K562 (cell line): ENCODE data around the gene HDC. TPM values are rescaled to one million over a fixed set of nuclear protein-coding genes. Genes with fewer than 3 reads are reported as not detected.

Experiments
- ATF3 ChIP-seq, 2 experiments: fragments of 450-650 bp in 1 of 2; sonication (generic) in 1 of 2; formaldehyde crosslinking in 1 of 2; IDR thresholded peaks in 1 of 2; conservative IDR thresholded peaks in 1 of 2; 2 replicates each; pipeline versions ENCODE4 v1.6.1 to v1.8.1; 2016 to 2023; ENCODE audit warnings: mild to moderate bottlenecking in 2 of 2, moderate library complexity in 2 of 2, inconsistent platforms in 1 of 2, missing genetic modification reagents in 1 of 2
- BRCA1 ChIP-seq, 2 experiments: fragments of 450-650 bp in 1 of 2; sonication (generic) in 1 of 2; formaldehyde crosslinking in 1 of 2; IDR thresholded peaks; 2 replicates each; pipeline versions ENCODE4 v1.5.0 to v1.6.1; 2017 to 2020; ENCODE audit warnings: mild to moderate bottlenecking in 1 of 2, missing genetic modification reagents in 1 of 2
- BRD4 ChIP-seq: fragments of 200-600 bp; sonication (generic); IDR thresholded peaks from 2 replicates; pipeline ENCODE4 v1.6.1; 2017; ENCODE audit warnings: inconsistent platforms
- CEBPZ ChIP-seq: fragments of 150-350 bp; IDR thresholded peaks from 2 replicates; pipeline ENCODE4 v1.6.1; 2014; ENCODE audit warnings: low read depth, mild to moderate bottlenecking, low read length, borderline replicate concordance
- CREBBP ChIP-seq: IDR thresholded peaks from one replicate; pipeline ENCODE4 v1.6.1; 2012; ENCODE audit warnings: low read depth, mild to moderate bottlenecking, control low read depth, inconsistent platforms, low read length
- ESRRB ChIP-seq: fragments of 250-450 bp; sonication (Bioruptor Pico); IDR thresholded peaks from 2 replicates; pipeline ENCODE4 v1.5.0; 2020; ENCODE audit warnings: mild to moderate bottlenecking, moderate library complexity, borderline replicate concordance
- LCOR ChIP-seq: sonication (generic); formaldehyde crosslinking; IDR thresholded peaks from 2 replicates; pipeline ENCODE4 v1.8.0; 2022; ENCODE audit warnings: mild to moderate bottlenecking, missing genetic modification reagents
- MAFK ChIP-seq: IDR thresholded peaks from 2 replicates; pipeline ENCODE4 v1.6.1; 2011; ENCODE audit warnings: low read length, improper control_type of control experiment
- NCOA6 ChIP-seq: fragments of 450-650 bp; IDR thresholded peaks from 2 replicates; pipeline ENCODE4 v1.6.1; 2017; ENCODE audit warnings: mild to moderate bottlenecking
- PHF21A ChIP-seq: fragments of 450-650 bp; IDR thresholded peaks from 2 replicates; pipeline ENCODE4 v1.6.1; 2017; ENCODE audit warnings: low read depth, borderline replicate concordance
- RBFOX2 ChIP-seq: fragments of 200-400 bp; formaldehyde crosslinking; IDR thresholded peaks from 2 replicates; pipeline ENCODE4 v1.6.1; 2017; ENCODE audit warnings: low read depth, mild to moderate bottlenecking, low read length, moderate library complexity
- RBM22 ChIP-seq: fragments of 200-400 bp; formaldehyde crosslinking; IDR thresholded peaks from 2 replicates; pipeline ENCODE4 v1.6.1; 2018; ENCODE audit warnings: low read length, low read depth; ENCODE audit not compliant: poor library complexity, severe bottlenecking
- ZNF124 ChIP-seq: sonication (generic); formaldehyde crosslinking; IDR thresholded peaks from 2 replicates; pipeline ENCODE4 v1.8.1; 2022; ENCODE audit warnings: missing genetic modification reagents
- ZNF143 ChIP-seq: sonication (generic); formaldehyde crosslinking; IDR thresholded peaks from 2 replicates; pipeline ENCODE4 v1.9.0; 2022; ENCODE audit warnings: mild to moderate bottlenecking, missing genetic modification reagents
- ZNF512 ChIP-seq: IDR thresholded peaks from 2 replicates; pipeline ENCODE4 v1.6.1; 2016; ENCODE audit warnings: missing genetic modification characterization, missing compliant biosample characterization
- ZNF609 ChIP-seq: sonication (generic); formaldehyde crosslinking; IDR thresholded peaks from 2 replicates; pipeline ENCODE4 v1.8.1; 2023; ENCODE audit warnings: missing genetic modification reagents, mild to moderate bottlenecking, borderline replicate concordance
- ZNF696 ChIP-seq: fragments of 250-450 bp; sonication (Bioruptor Pico); conservative IDR thresholded peaks from 2 replicates; pipeline ENCODE4 v1.4.0; 2020; ENCODE audit warnings: mild to moderate bottlenecking, moderate library complexity
- polyA plus RNA-seq, 8 experiments: library from polyadenylated mRNA; depleted of rRNA in 4 of 8; stranded (reverse) in 5 of 8; unstranded in 3 of 8; fragments of >200 nt; fragmentation: Nextera tagmentation in 2 of 8; fragmentation: Illumina TruSeq in 1 of 8; extraction: Ambion mirVana in 2 of 8; extraction: Trizol in 1 of 8; gene quantifications; 2 replicates each; pipeline versions ENCODE4 v1.2.1 to v1.2.3, GENCODE V29; 2011 to 2014; ENCODE audit warnings: inconsistent platforms in 1 of 8, missing spikeins in 1 of 8
- total RNA-seq, 7 experiments: library from RNA; depleted of rRNA in 6 of 7; stranded (reverse); fragments of >200 nt in 6 of 7; fragmentation: Illumina TruSeq in 2 of 7; extraction: Trizol in 2 of 7; gene quantifications; 2 replicates each; pipeline versions ENCODE4 v1.2.1 to v1.2.3, GENCODE V29; 2011 to 2021; ENCODE audit warnings: low replicate concordance in 1 of 7

The HDC gene
- total and polyA plus RNA-seq, 9 of the 15 experiments (the other 6 are each of a cell fraction or from before 2014, with no cell fraction given): 0.26 to 5.3 (median 0.99) TPM

- TF ChIP-seq CEBPZ (no peak), BRCA1 (IDR thresholded peaks at IDR 0.05) (no peak), BRCA1 (CRISPR knock-in tag; IDR thresholded peaks at IDR 0.05) (no peak), LCOR (CRISPR knock-in tag) (peak; percentile 79; the same call in 1 of the 2 replicates), RBFOX2 (no peak), ZNF609 (CRISPR knock-in tag) (no peak), ZNF124 (CRISPR knock-in tag) (no peak), NCOA6 (no peak), ZNF143 (CRISPR knock-in tag) (no peak), ATF3 (IDR thresholded peaks at IDR 0.05) (no peak; the same call in 1 of the 2 replicates), ATF3 (CRISPR knock-in tag; conservative IDR thresholded peaks at IDR 0.05) (no peak; the same call in 1 of the 2 replicates), RBM22 (no peak), CREBBP (no peak), ESRRB (CRISPR knock-in tag) (no peak), MAFK (peak; percentile 44; the same call in 1 of the 2 replicates), ZNF512 (no peak), ZNF696 (CRISPR knock-in tag) (no peak), PHF21A (no peak), BRD4 (no peak)
Observed at GRCh38 chr15:50260969-50261496, 4.5 kb downstream of the HDC start (continued).
